Vagina (tissue), 2 donors: ENCODE data around the gene SDHAF2. TPM values are rescaled to one million over a fixed set of nuclear protein-coding genes. Genes with fewer than 3 reads are reported as not detected.
A peak's percentile ranks its signal among the peaks of the same experiment; 100 is the strongest.

Experiments
- DNase-seq, 2 donors: peaks; one replicate each; pipeline ENCODE4 v3.0.0-alpha.2; 2017; ENCODE audit errors: extremely low spot score in 2 of 2
- H3K27ac ChIP-seq: fragments of 200-600 bp; sonication (generic); one replicate; pipeline ENCODE4 v1.5.1; 2019
- H3K27me3 ChIP-seq: fragments of 200-600 bp; sonication (generic); one replicate; pipeline ENCODE4 v1.5.1; 2019
- H3K36me3 ChIP-seq, 2 donors: fragments of 200-600 bp; sonication (generic); one replicate each; pipeline ENCODE4 v1.5.1; 2017 to 2019
- H3K4me1 ChIP-seq: fragments of 200-600 bp; sonication (generic); one replicate; pipeline ENCODE4 v1.5.1; 2019
- H3K4me3 ChIP-seq, 2 donors: fragments of 200-600 bp; sonication (generic); 1 replicate in 1 of 2; 2 replicates in 1 of 2; pipeline ENCODE4 v1.5.1; 2016 to 2019
- H3K9me3 ChIP-seq: fragments of 200-600 bp; sonication (generic); one replicate; pipeline ENCODE4 v1.5.1; 2019
- POLR2A ChIP-seq, 2 donors: fragments of 450-650 bp; IDR thresholded peaks; one replicate each; pipeline ENCODE4 v1.6.1; 2017; ENCODE audit warnings: antibody characterized with exemption in 2 of 2, mild to moderate bottlenecking in 2 of 2, moderate library complexity in 2 of 2
- POLR2AphosphoS5 ChIP-seq, 2 donors: sonication (generic); formaldehyde crosslinking; IDR thresholded peaks; one replicate each; pipeline ENCODE4 v1.9.0; 2017; ENCODE audit warnings: antibody characterized with exemption in 2 of 2, mild to moderate bottlenecking in 2 of 2, low read depth in 1 of 2; ENCODE audit not compliant: insufficient read depth in 1 of 2
- intact Hi-C: fragments of 100-400 bp; cut with DNase I; formaldehyde crosslinking; loops from one replicate; pipeline ENCODE4 v1.15.1; 2023
- total RNA-seq: library from RNA; depleted of rRNA; stranded (reverse); fragments of >200 nt; gene quantifications from one replicate; pipeline ENCODE4 v1.2.3, GENCODE V29; 2016
- TF ChIP-seq, protein P1 (sequence below), 3 experiments: fragments of 450-650 bp in 2 of 3; fragments of 200-600 bp in 1 of 3; sonication (generic) in 1 of 3; IDR thresholded peaks; one replicate each; pipeline ENCODE4 v1.5.1; 2017 to 2019; ENCODE audit warnings: antibody characterized with exemption in 3 of 3, mild to moderate bottlenecking in 2 of 3, moderate library complexity in 2 of 3

The SDHAF2 gene
- total RNA-seq, 1 donor from 2014 or later = 24.3 TPM

- H3K36me3 ChIP-seq = peaks cover 0 to 7% of the 10 kb centered on the region in 2 donors
- no peak for DNase-seq
- no peaks in the 10 kb centered on the region for H3K27me3 ChIP-seq
- TF ChIP-seq, protein P1, sequence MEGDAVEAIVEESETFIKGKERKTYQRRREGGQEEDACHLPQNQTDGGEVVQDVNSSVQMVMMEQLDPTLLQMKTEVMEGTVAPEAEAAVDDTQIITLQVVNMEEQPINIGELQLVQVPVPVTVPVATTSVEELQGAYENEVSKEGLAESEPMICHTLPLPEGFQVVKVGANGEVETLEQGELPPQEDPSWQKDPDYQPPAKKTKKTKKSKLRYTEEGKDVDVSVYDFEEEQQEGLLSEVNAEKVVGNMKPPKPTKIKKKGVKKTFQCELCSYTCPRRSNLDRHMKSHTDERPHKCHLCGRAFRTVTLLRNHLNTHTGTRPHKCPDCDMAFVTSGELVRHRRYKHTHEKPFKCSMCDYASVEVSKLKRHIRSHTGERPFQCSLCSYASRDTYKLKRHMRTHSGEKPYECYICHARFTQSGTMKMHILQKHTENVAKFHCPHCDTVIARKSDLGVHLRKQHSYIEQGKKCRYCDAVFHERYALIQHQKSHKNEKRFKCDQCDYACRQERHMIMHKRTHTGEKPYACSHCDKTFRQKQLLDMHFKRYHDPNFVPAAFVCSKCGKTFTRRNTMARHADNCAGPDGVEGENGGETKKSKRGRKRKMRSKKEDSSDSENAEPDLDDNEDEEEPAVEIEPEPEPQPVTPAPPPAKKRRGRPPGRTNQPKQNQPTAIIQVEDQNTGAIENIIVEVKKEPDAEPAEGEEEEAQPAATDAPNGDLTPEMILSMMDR (IDR thresholded peaks at IDR 0.05) = no peak
- TF ChIP-seq POLR2AphosphoS5 (IDR thresholded peaks at IDR 0.05; ENCODE audit: insufficient read depth in 1 of 2, low read depth in 1 of 2) = no peak
- TF ChIP-seq POLR2A (IDR thresholded peaks at IDR 0.05) = no peak
- H3K27ac ChIP-seq = peak overlapping the region; percentile 80
- H3K4me1 ChIP-seq = peaks cover 17% of the 10 kb centered on the region
- H3K4me3 ChIP-seq = peak overlapping the region; percentile 67 to 70
- intact Hi-C loops = loop anchor here (5.0 kb wide), 1 partner anchor 1594 kb away; no protein-coding TSS in a partner anchor
- H3K9me3 ChIP-seq = no peaks in the 10 kb centered on the region
Observed at GRCh38 chr11:61392981-61393595, 36.8 kb upstream of the SDHAF2 start.

GRCh38 chr11:61401173-61401572 lies 28.8 kb upstream of the SDHAF2 start:
- H3K4me1 ChIP-seq = no peaks in the 10 kb centered on the region
- H3K9me3 ChIP-seq = no peaks in the 10 kb centered on the region
- no peak overlapping the region for H3K27ac ChIP-seq
- DNase-seq = no peak
- TF ChIP-seq, protein P1 (IDR thresholded peaks at IDR 0.05) = no peak
- TF ChIP-seq POLR2A (IDR thresholded peaks at IDR 0.05) = no peak
- TF ChIP-seq POLR2AphosphoS5 (IDR thresholded peaks at IDR 0.05; ENCODE audit: insufficient read depth in 1 of 2, low read depth in 1 of 2) = no peak
- intact Hi-C loops = no loop called here
- no peak overlapping the region for H3K4me3 ChIP-seq
- H3K27me3 ChIP-seq = no peaks in the 10 kb centered on the region
- peaks cover 0 to 53% of the 10 kb centered on the region in 2 donors for H3K36me3 ChIP-seq

- Histone ChIP-seq H3K36me3 (peaks cover 0 to 57% of the 10 kb centered on the region in 2 donors), H3K4me1 (no peaks in the 10 kb centered on the region), H3K27me3 (no peaks in the 10 kb centered on the region), H3K9me3 (no peaks in the 10 kb centered on the region), H3K4me3 (no peak overlapping the region), H3K27ac (no peak overlapping the region)
- intact Hi-C loops = no loop called here
- no peak for DNase-seq
- TF ChIP-seq POLR2A (IDR thresholded peaks at IDR 0.05) = no peak
- TF ChIP-seq, protein P1 (IDR thresholded peaks at IDR 0.05) = no peak
Observed at GRCh38 chr11:61401573-61401972, 28.4 kb upstream of the SDHAF2 start.

DNA sequence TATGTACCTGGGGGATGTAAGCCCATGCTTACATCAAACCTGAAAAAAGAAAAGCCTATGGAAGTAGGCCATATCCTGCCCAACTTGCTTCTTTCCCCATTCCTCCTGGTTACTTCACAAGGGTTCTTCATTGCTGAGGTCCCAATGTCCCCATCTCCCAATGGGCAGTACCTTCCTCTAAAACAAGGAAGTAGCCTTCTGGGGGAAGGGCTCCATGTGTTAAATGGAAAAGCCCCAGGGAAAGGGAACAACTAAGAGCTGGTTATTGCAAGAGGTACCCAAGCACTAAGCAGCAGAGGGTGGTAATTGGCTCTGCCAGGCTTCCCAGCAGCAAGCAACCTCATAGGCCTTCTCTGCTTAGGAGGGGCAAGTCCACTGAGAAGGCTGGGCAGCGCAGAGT lies 26.3 kb upstream of the SDHAF2 start:
- no peaks in the 10 kb centered on the region for H3K9me3 ChIP-seq
- no peak overlapping the region for H3K4me3 ChIP-seq
- no peaks in the 10 kb centered on the region for H3K27me3 ChIP-seq
- intact Hi-C loops = no loop called here
- no peaks in the 10 kb centered on the region for H3K4me1 ChIP-seq
- H3K36me3 ChIP-seq = peaks cover 0 to 75% of the 10 kb centered on the region in 2 donors
- DNase-seq = no peak
- TF ChIP-seq, protein P1 (IDR thresholded peaks at IDR 0.05) = no peak
- TF ChIP-seq POLR2AphosphoS5 (IDR thresholded peaks at IDR 0.05; ENCODE audit: insufficient read depth in 1 of 2, low read depth in 1 of 2) = no peak
- TF ChIP-seq POLR2A (IDR thresholded peaks at IDR 0.05) = no peak
- H3K27ac ChIP-seq = no peak overlapping the region

DNA sequence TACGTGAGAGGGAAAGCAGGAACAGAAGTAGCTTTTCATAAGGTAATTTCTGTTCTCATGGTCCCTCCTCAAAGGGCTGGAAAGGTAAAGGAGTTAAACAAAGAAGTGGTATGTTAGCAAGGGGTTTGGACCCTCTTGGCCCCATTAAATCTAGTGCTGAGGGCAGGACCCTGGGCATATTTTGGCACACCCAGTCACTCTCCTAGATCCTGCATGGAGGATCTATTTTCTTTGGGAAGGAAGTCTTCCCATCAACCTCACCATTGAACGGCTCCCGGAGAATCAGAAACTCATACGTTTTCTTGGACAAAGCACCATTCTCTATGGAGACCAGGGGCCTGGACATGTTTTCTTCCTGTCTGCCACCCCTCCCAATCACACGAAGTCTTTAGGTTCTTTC lies 25.8 kb upstream of the SDHAF2 start:
- no peaks in the 10 kb centered on the region for H3K27me3 ChIP-seq
- H3K9me3 ChIP-seq = no peaks in the 10 kb centered on the region
- intact Hi-C loops = no loop called here
- peaks cover 0 to 75% of the 10 kb centered on the region in 2 donors for H3K36me3 ChIP-seq
- H3K4me3 ChIP-seq = no peak overlapping the region
- no peak for DNase-seq
- H3K4me1 ChIP-seq = no peaks in the 10 kb centered on the region
- TF ChIP-seq, protein P1 (IDR thresholded peaks at IDR 0.05) = no peak
- no peak for TF ChIP-seq POLR2AphosphoS5 (IDR thresholded peaks at IDR 0.05; ENCODE audit: insufficient read depth in 1 of 2, low read depth in 1 of 2)
- TF ChIP-seq POLR2A (IDR thresholded peaks at IDR 0.05) = no peak
- no peak overlapping the region for H3K27ac ChIP-seq
